A673 (cell line): ENCODE measurements around the gene ASAP3. TPM values are rescaled to one million over a fixed set of nuclear protein-coding genes. Genes with fewer than 3 reads are reported as not detected.
"Not testable (repeated sequence)": the region's sequence is repeated elsewhere in the genome, so short reads cannot be mapped to it uniquely, and the experiment has no call there.

Experiments used
- BruUV-seq: library from RNA; stranded (reverse); fragments of 400-500 nt; replicated peaks from 2 replicates; lab custom pipeline; 2021; lab: Mats Ljungman, UMichigan
- CTCF ChIA-PET: fragments of 300-600 bp; sonication (Branson Sonifier 250); formaldehyde crosslinking; loops from one replicate; lab custom pipeline; 2022; ENCODE audit warnings: antibody characterized with exemption; lab: Charles Lee
- POLR2A ChIA-PET: fragments of 300-600 bp; sonication (Branson Sonifier 250); formaldehyde crosslinking; loops from one replicate; lab custom pipeline; 2022; ENCODE audit warnings: antibody characterized with exemption; ENCODE audit not compliant: low non-redundant PET; lab: Charles Lee
- DNase-seq: peaks from one replicate; pipeline ENCODE4 v3.0.0-alpha.2; 2015; ENCODE audit warnings: low spot score
- H3K27ac ChIP-seq: fragments of 200-600 bp; sonication (generic); 2 replicates; pipeline ENCODE4 v1.5.1; 2016; ENCODE audit warnings: mixed run types, low read depth, mild to moderate bottlenecking, mixed read lengths, antibody characterized with exemption, low read length; ENCODE audit not compliant: poor library complexity, severe bottlenecking
- H3K27me3 ChIP-seq: fragments of 200-600 bp; sonication (generic); replicated peaks from 2 replicates; pipeline ENCODE4 v1.6.1; 2017; ENCODE audit warnings: mixed run types, low read depth, mild to moderate bottlenecking, mixed read lengths, antibody characterized with exemption, low read length; ENCODE audit not compliant: insufficient read depth, poor library complexity
- H3K36me3 ChIP-seq: fragments of 200-600 bp; sonication (generic); 2 replicates; pipeline ENCODE4 v1.6.1; 2016; ENCODE audit warnings: mixed run types, mild to moderate bottlenecking, mixed read lengths, antibody characterized with exemption, low read length; ENCODE audit not compliant: insufficient read depth, poor library complexity, severe bottlenecking
- H3K4me1 ChIP-seq: fragments of 200-600 bp; sonication (generic); 2 replicates; pipeline ENCODE4 v1.6.1; 2017; ENCODE audit warnings: mixed run types, mild to moderate bottlenecking, mixed read lengths, antibody characterized with exemption, low read length; ENCODE audit not compliant: insufficient read depth, poor library complexity, severe bottlenecking
- H3K4me3 ChIP-seq: fragments of 200-600 bp; sonication (generic); 2 replicates; pipeline ENCODE4 v1.5.1; 2016; ENCODE audit warnings: low read depth, mixed run types, mild to moderate bottlenecking, mixed read lengths, low read length; ENCODE audit not compliant: poor library complexity, severe bottlenecking
- H3K9me3 ChIP-seq: fragments of 200-600 bp; sonication (generic); 2 replicates; pipeline ENCODE4 v1.6.1; 2016; ENCODE audit warnings: mixed run types, low read depth, mild to moderate bottlenecking, mixed read lengths, antibody characterized with exemption, low read length; ENCODE audit not compliant: poor library complexity, severe bottlenecking
- EZH2 ChIP-seq: fragments of 200-600 bp; sonication (generic); IDR thresholded peaks from 2 replicates; pipeline ENCODE4 v1.6.1; 2017; ENCODE audit warnings: borderline replicate concordance, low read depth, mild to moderate bottlenecking, mixed read lengths, antibody characterized with exemption, low read length; ENCODE audit not compliant: poor library complexity, severe bottlenecking
- intact Hi-C: fragments of 100-400 bp; cut with micrococcal nuclease; formaldehyde crosslinking; loops from one replicate; pipeline ENCODE4 v1.10.0; 2022; ENCODE audit not compliant: unreplicated experiment
- total RNA-seq: library from RNA; stranded (reverse); gene quantifications from 2 replicates; pipeline ENCODE4 v1.2.3, GENCODE V29; 2021
- TF ChIP-seq, protein P1 (sequence below): fragments of 300-800, 200-600 bp; sonication (generic); conservative IDR thresholded peaks from 2 replicates; pipeline ENCODE4 v1.5.1; 2017; ENCODE audit warnings: low read depth, mild to moderate bottlenecking, antibody characterized with exemption, low read length, moderate library complexity, mixed read lengths

Gene ASAP3
- total RNA-seq, 1 experiment from 2014 or later = 7.8 TPM

- TF ChIP-seq EZH2 = no peak
- TF ChIP-seq, protein P1, sequence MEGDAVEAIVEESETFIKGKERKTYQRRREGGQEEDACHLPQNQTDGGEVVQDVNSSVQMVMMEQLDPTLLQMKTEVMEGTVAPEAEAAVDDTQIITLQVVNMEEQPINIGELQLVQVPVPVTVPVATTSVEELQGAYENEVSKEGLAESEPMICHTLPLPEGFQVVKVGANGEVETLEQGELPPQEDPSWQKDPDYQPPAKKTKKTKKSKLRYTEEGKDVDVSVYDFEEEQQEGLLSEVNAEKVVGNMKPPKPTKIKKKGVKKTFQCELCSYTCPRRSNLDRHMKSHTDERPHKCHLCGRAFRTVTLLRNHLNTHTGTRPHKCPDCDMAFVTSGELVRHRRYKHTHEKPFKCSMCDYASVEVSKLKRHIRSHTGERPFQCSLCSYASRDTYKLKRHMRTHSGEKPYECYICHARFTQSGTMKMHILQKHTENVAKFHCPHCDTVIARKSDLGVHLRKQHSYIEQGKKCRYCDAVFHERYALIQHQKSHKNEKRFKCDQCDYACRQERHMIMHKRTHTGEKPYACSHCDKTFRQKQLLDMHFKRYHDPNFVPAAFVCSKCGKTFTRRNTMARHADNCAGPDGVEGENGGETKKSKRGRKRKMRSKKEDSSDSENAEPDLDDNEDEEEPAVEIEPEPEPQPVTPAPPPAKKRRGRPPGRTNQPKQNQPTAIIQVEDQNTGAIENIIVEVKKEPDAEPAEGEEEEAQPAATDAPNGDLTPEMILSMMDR = no peak
- no peak for DNase-seq
- CTCF ChIA-PET = interaction anchor here (0.9 kb wide), 1 partner anchor 9 kb away, joined by 3 read pairs; no protein-coding TSS in a partner anchor
- H3K36me3 ChIP-seq = peaks cover 37% of the 10 kb centered on the region
- H3K9me3 ChIP-seq = no peaks in the 10 kb centered on the region
- POLR2A ChIA-PET = interaction anchor here (0.6 kb wide), 1 partner anchor 26 kb away, joined by 8 read pairs; no protein-coding TSS in a partner anchor
- H3K27ac ChIP-seq = no peak overlapping the region
- H3K4me1 ChIP-seq = no peaks in the 10 kb centered on the region
- H3K27me3 ChIP-seq = no peaks in the 10 kb centered on the region
- intact Hi-C loops = no loop called here
- H3K4me3 ChIP-seq = no peak overlapping the region
- no TSS peak for BruUV-seq
Observed at GRCh38 chr1:23505851-23506250, 21.9 kb upstream of the ASAP3 start.

DNA sequence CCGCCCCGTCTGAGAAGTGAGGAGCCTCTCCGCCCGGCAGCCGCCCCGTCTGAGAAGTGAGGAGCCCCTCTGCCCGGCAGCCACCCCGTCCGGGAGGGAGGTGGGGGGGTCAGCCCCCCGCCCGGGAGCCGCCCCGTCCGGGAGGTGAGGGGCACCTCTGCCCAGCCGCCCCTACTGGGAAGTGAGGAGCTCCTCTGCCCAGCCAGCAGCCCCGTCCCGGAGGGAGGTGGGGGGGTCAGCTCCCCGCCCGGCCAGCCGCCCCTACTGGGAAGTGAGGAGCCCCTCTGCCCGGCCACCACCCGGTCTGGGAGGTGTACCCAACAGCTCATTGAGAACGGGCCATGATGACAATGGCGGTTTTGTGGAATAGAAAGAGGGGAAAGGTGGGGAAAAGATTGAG lies 20.2 kb upstream of the ASAP3 start:
- H3K36me3 ChIP-seq = peaks cover 25% of the 10 kb centered on the region
- CTCF ChIA-PET, H3K4me1 ChIP-seq, H3K27ac ChIP-seq, H3K27me3 ChIP-seq, POLR2A ChIA-PET, BruUV-seq, DNase-seq, H3K9me3 ChIP-seq, intact Hi-C loops, H3K4me3 ChIP-seq: not testable (repeated sequence)

GRCh38 chr1:23502951-23503350 lies 19.0 kb upstream of the ASAP3 start:
- peaks cover 14% of the 10 kb centered on the region for H3K36me3 ChIP-seq
- ChIA-PET CTCF (no interaction called here), POLR2A (no interaction called here)
- no peak for DNase-seq
- BruUV-seq = no TSS peak
- H3K27ac ChIP-seq = no peak overlapping the region
- intact Hi-C loops = no loop called here
- TF ChIP-seq, protein P1 = no peak
- no peak for TF ChIP-seq EZH2
- H3K27me3 ChIP-seq = no peaks in the 10 kb centered on the region
- H3K4me1 ChIP-seq = no peaks in the 10 kb centered on the region
- no peak overlapping the region for H3K4me3 ChIP-seq
- no peaks in the 10 kb centered on the region for H3K9me3 ChIP-seq

DNA sequence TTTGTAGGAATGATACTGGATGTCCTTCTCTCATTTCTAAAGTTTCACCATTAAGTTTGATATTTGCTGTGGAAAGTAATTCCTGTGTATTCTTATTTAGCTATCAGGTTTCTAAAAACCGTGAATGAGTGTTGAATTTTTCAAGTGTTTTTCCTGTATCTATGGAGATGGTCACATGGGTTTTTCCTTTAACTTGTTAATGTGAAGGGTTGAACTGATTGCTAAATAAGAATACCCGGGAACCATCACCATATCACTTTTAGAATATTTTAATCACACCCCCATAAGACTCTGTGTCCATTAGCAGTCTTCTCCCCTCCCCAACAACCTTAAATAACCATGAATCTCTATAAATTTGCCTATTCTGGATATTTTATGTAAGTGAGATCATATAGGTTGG lies 16.5 kb upstream of the ASAP3 start:
- no peaks in the 10 kb centered on the region for H3K4me1 ChIP-seq
- POLR2A ChIA-PET = no interaction called here
- H3K4me3 ChIP-seq = no peak overlapping the region
- H3K27ac ChIP-seq = no peak overlapping the region
- H3K9me3 ChIP-seq = no peaks in the 10 kb centered on the region
- no peaks in the 10 kb centered on the region for H3K36me3 ChIP-seq
- TF ChIP-seq EZH2 = no peak
- TF ChIP-seq, protein P1 = no peak
- intact Hi-C loops = no loop called here
- H3K27me3 ChIP-seq = no peaks in the 10 kb centered on the region
- CTCF ChIA-PET = no interaction called here
- DNase-seq = no peak
- no TSS peak for BruUV-seq
